Keratinocyte (primary cell): ENCODE results near the gene IGHMBP2. TPM values are rescaled to one million over a fixed set of nuclear protein-coding genes. Genes with fewer than 3 reads are reported as not detected.

Experiments used
- DNase-seq: peaks from one replicate; pipeline ENCODE4 v3.0.0-alpha.2; 2011; ENCODE audit warnings: low read depth, missing footprints, low spot score
- FAIRE-seq: peaks from 2 replicates; lab custom pipeline; 2011; peaks lifted over from hg19 to GRCh38; lab: Jason Lieb, UNC
- H2AFZ ChIP-seq: 2 replicates; pipeline ENCODE4 v1.6.0; 2012; ENCODE audit warnings: low read length, control low read depth, inconsistent platforms; ENCODE audit not compliant: control insufficient read depth
- H3K27ac ChIP-seq: 2 replicates; pipeline ENCODE4 v1.5.1; 2011; ENCODE audit warnings: low read length; ENCODE audit not compliant: control insufficient read depth, insufficient read depth
- H3K27me3 ChIP-seq: 3 replicates; pipeline ENCODE4 v1.6.0; 2011; ENCODE audit warnings: low read length; ENCODE audit not compliant: control insufficient read depth, insufficient read depth; ENCODE audit errors: extremely low read depth
- H3K36me3 ChIP-seq, 2 experiments: 2 replicates in 1 of 2; 3 replicates in 1 of 2; pipeline ENCODE4 v1.5.1; 2011; ENCODE audit warnings: low read length in 2 of 2, mild to moderate bottlenecking in 1 of 2; ENCODE audit not compliant: control insufficient read depth in 2 of 2, insufficient read depth in 2 of 2; ENCODE audit errors: extremely low read depth in 1 of 2
- H3K4me1 ChIP-seq: 3 replicates; pipeline ENCODE4 v1.5.1; 2011; ENCODE audit warnings: low read length; ENCODE audit not compliant: control insufficient read depth, insufficient read depth; ENCODE audit errors: extremely low read depth
- H3K4me2 ChIP-seq: 3 replicates; pipeline ENCODE4 v1.6.0; 2011; ENCODE audit warnings: low read depth, low read length; ENCODE audit not compliant: control insufficient read depth, insufficient read depth; ENCODE audit errors: extremely low read depth
- H3K4me3 ChIP-seq, 3 experiments: fragments of 200-600 bp in 1 of 3; sonication (generic) in 1 of 3; 2 replicates in 2 of 3; 3 replicates in 1 of 3; pipeline ENCODE4 v1.5.1; 2011 to 2016; ENCODE audit warnings: low read length in 3 of 3, mild to moderate bottlenecking in 3 of 3, control low read depth in 2 of 3, inconsistent platforms in 1 of 3, low read depth in 1 of 3, mixed read lengths in 1 of 3, mixed run types in 1 of 3, moderate library complexity in 1 of 3; ENCODE audit not compliant: control insufficient read depth in 2 of 3, insufficient read depth in 2 of 3; ENCODE audit errors: extremely low read depth in 1 of 3
- H3K79me2 ChIP-seq: 2 replicates; pipeline ENCODE4 v1.6.0; 2012; ENCODE audit warnings: low read length; ENCODE audit not compliant: control insufficient read depth, insufficient read depth
- H3K9ac ChIP-seq: 3 replicates; pipeline ENCODE4 v1.6.0; 2011; ENCODE audit warnings: low read length; ENCODE audit not compliant: control insufficient read depth, insufficient read depth; ENCODE audit errors: extremely low read depth
- H3K9me1 ChIP-seq: 3 replicates; pipeline ENCODE4 v1.6.0; 2011; ENCODE audit warnings: low read length; ENCODE audit not compliant: control insufficient read depth, insufficient read depth; ENCODE audit errors: extremely low read depth
- H3K9me3 ChIP-seq: 2 replicates; pipeline ENCODE4 v1.5.1; 2012; ENCODE audit warnings: low read depth, low read length; ENCODE audit not compliant: control insufficient read depth
- H4K20me1 ChIP-seq: 3 replicates; pipeline ENCODE4 v1.6.0; 2011; ENCODE audit warnings: low read length; ENCODE audit not compliant: control insufficient read depth, insufficient read depth; ENCODE audit errors: extremely low read depth
- CTCF ChIP-seq, 3 experiments: IDR thresholded peaks in 1 of 3; conservative IDR thresholded peaks in 1 of 3; optimal IDR thresholded peaks in 1 of 3; 2 replicates in 2 of 3; 3 replicates in 1 of 3; pipeline versions ENCODE3 to v1.5.1; 2011; ENCODE audit warnings: low read length in 3 of 3, mild to moderate bottlenecking in 3 of 3, moderate library complexity in 2 of 3, control low read depth in 1 of 3, inconsistent platforms in 1 of 3; ENCODE audit not compliant: insufficient read depth in 2 of 3; ENCODE audit errors: extremely low read depth in 1 of 3
- EZH2 ChIP-seq: IDR thresholded peaks from one replicate; pipeline ENCODE4 v1.6.1; 2012; ENCODE audit warnings: inconsistent platforms, mild to moderate bottlenecking, low read length, moderate library complexity
- dilution Hi-C: fragments of 300-500 bp; cut with MboI; formaldehyde crosslinking; loops from one replicate; pipeline ENCODE4 v1.7.0; 2020; ENCODE audit warnings: low sequenced_read_pairs; ENCODE audit not compliant: extremely low pct_ligation_motif_present
- polyA plus RNA-seq, 5 experiments: library from polyadenylated mRNA; depleted of rRNA in 3 of 5; stranded (reverse) in 3 of 5; stranded (forward) in 1 of 5; unstranded in 1 of 5; fragments of >200 nt; gene quantifications; 1 replicate in 1 of 5; 2 replicates in 3 of 5; 3 replicates in 1 of 5; pipeline versions ENCODE4 v1.2.1 to v1.2.3, GENCODE V29; 2011 to 2012; ENCODE audit warnings: missing spikeins in 2 of 5, low read depth in 1 of 5, low replicate concordance in 1 of 5

IGHMBP2 gene
- polyA plus RNA-seq, 1 donor (not counting 4 experiments of a cell fraction or from before 2014, with no cell fraction given), result 10.0 TPM

DNA sequence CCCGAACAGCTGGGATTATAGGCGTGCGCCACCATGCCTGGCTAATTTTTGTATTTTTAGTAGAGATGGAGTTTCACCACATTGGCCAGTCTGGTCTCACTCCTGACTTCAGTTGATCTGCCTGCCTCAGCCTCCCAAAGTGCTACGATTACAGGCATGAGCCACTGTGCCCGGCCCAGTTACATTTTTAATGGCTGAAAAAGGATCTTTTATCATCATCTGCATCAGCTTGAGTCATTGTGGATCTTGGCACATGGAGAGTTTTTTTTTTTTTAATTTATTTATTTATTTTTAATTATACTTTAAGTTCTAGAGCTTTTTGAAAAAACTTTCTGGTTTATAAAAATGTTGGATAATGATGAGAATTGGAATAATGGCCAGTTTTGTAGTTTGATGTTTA lies 8.6 kb downstream of the IGHMBP2 start:
- no peaks in the 10 kb centered on the region for H3K4me1 ChIP-seq
- H3K27me3 ChIP-seq, result no peaks in the 10 kb centered on the region
- no peak overlapping the region for H3K4me3 ChIP-seq
- no peaks in the 10 kb centered on the region for H3K9me1 ChIP-seq
- peaks cover 23 to 33% of the 10 kb centered on the region in 2 experiments for H3K36me3 ChIP-seq
- no peak overlapping the region for H3K4me2 ChIP-seq
- TF ChIP-seq EZH2 (no peak), CTCF (optimal IDR thresholded peaks at IDR 0.05 in 1 of 3, IDR thresholded peaks at IDR 0.05 in 1 of 3, conservative IDR thresholded peaks at IDR 0.05 in 1 of 3; ENCODE audit: extremely low read depth in 1 of 3, insufficient read depth in 2 of 3, low read length in 3 of 3) (no peak)
- no peak overlapping the region for H2AFZ ChIP-seq
- dilution Hi-C loops, result no loop called here
- no peak for FAIRE-seq
- no peak for DNase-seq
- no peaks in the 10 kb centered on the region for H3K79me2 ChIP-seq
- no peak overlapping the region for H3K9ac ChIP-seq
- H4K20me1 ChIP-seq, result no peaks in the 10 kb centered on the region
- H3K27ac ChIP-seq, result no peak overlapping the region
- no peaks in the 10 kb centered on the region for H3K9me3 ChIP-seq

GRCh38 chr11:68913188-68913587 lies 9.5 kb downstream of the IGHMBP2 start:
- H2AFZ ChIP-seq, result no peak overlapping the region
- no peaks in the 10 kb centered on the region for H4K20me1 ChIP-seq
- H3K9me1 ChIP-seq, result no peaks in the 10 kb centered on the region
- H3K27ac ChIP-seq, result no peak overlapping the region
- H3K4me2 ChIP-seq, result no peak overlapping the region
- dilution Hi-C loops, result no loop called here
- no peaks in the 10 kb centered on the region for H3K9me3 ChIP-seq
- H3K4me3 ChIP-seq, result no peak overlapping the region
- H3K27me3 ChIP-seq, result no peaks in the 10 kb centered on the region
- peaks cover 28 to 33% of the 10 kb centered on the region in 2 experiments for H3K36me3 ChIP-seq
- H3K4me1 ChIP-seq, result no peaks in the 10 kb centered on the region
- FAIRE-seq (no peak), DNase-seq (no peak)
- no peaks in the 10 kb centered on the region for H3K79me2 ChIP-seq
- no peak for TF ChIP-seq CTCF (optimal IDR thresholded peaks at IDR 0.05 in 1 of 3, IDR thresholded peaks at IDR 0.05 in 1 of 3, conservative IDR thresholded peaks at IDR 0.05 in 1 of 3; ENCODE audit: extremely low read depth in 1 of 3, insufficient read depth in 2 of 3, low read length in 3 of 3)
- no peak for TF ChIP-seq EZH2
- no peak overlapping the region for H3K9ac ChIP-seq
